ENCODE measurements around the gene CFAP46.

Gene CFAP46

DNA sequence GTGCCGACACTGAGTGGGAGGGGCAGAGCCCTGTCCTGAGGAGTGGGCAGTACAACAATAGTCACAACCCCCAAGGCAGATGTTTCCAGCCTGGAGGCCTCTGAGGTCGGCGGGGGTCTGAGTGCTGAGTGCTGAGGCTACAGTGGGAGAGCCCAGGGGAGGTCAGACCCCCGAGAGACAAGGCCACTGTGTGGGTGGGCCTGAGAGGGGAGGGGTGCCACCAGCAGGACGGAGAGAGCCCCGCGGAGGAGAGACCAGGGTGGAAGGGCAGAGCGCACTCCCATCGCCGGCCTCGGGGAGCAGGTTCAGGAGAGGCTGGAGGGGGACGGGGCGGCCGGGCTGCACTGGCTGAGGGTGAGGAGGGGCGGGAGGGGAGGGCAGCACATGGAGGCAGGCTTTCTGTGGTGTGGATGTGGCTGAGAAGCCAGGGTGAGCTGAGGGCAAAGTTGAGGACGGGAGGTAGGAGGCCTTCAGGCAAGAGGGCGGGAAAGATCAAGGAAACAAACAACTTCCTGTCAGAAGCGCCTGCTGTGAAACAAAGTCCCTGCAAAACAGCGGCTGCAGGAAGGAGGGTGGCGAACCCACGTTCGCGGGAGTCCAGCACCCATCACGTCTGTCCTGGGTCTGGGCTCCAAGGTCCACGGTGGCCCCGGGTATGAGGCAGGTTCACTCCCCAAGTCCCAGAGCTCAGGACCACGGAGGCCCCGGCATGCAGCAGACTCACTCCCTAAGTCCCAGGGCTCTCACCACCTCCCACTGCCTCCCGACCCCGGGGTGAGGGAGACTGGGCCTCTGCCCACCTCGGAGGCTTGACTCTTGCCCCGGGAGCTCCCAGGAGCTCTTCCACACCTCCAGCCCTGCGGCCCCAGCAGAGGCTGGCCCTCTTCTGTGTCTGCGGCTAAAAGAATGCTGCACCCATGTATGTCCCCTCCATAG lies 79.6 kb downstream of the CFAP46 start:
- no peaks in the 10 kb centered on the region for H3K4me1 ChIP-seq (ENCODE audit: control insufficient read depth, insufficient read depth, low read length)
- H3K36me3 ChIP-seq (ENCODE audit: control insufficient read depth, insufficient read depth, low read length), result no peaks in the 10 kb centered on the region
- no peak overlapping the region for H3K4me3 ChIP-seq (ENCODE audit: low read length)
- H3K27me3 ChIP-seq (ENCODE audit: control insufficient read depth, insufficient read depth, low read length), result peaks cover 10% of the 10 kb centered on the region
- no peak overlapping the region for H3K9ac ChIP-seq (ENCODE audit: low read length)
- no peak overlapping the region for H3K27ac ChIP-seq (ENCODE audit: low read depth, low read length)

DNA sequence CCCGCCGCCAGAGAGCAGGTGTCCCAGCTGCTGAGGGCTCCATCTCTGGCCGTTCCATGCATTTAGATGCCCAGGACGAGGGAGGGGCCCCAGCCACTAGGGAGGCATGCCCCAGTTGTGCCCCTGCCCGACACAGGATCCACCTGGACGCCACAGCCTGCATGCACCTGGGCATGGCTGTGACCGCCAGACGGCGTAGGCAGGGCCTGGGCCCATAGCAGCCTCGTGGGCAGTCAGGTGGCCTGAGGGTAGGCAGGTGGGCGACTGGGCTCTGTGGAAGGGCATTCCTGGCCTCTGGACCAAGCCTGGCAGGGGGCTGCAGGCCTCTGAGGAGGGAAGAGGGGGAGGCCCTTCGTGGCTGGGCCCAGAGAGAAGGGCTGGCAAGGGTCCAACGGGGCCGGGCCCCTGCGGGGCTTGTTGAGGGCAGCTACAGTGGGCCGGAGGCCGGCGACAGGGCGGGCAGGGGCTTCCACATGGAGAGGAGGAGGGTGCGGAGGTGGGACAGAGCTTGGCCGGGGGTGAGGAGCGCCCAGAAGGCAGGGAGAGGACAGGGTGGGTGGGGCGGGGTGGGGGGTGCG lies 80.4 kb downstream of the CFAP46 start:
- Histone ChIP-seq H3K27ac (ENCODE audit: low read depth, low read length) (no peak overlapping the region), H3K4me3 (ENCODE audit: low read length) (no peak overlapping the region), H3K9ac (ENCODE audit: low read length) (no peak overlapping the region), H3K36me3 (ENCODE audit: control insufficient read depth, insufficient read depth, low read length) (no peaks in the 10 kb centered on the region), H3K27me3 (ENCODE audit: control insufficient read depth, insufficient read depth, low read length) (peaks cover 10% of the 10 kb centered on the region), H3K4me1 (ENCODE audit: control insufficient read depth, insufficient read depth, low read length) (no peaks in the 10 kb centered on the region)

DNA sequence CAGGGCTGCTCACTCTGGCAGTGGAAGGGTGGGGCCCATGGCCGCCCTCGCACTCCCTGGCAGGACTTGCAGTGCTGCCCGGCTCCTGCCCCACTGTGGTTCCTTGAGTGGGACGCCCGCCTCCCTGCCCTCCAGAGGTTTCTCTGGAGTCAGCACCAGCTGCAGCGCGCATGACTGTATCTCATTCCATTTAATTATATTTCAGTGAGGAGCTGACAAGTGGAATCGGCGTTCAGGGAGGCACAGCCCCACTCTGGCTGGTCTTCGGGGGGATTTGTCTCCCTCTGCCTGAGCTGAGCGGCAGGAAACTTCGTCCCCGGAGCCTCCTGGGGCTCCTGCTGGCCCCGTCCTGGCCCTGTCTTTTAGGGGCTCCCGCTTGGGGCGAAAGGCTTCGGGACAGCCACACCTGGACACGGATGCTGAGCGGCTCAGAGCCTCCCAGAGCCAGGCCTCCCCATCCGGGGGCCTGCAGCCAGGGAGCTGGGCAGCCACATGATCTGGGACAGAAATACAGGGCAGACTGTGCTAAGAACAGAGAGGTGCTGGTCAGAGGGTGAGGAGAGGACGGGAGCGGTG lies 81.2 kb downstream of the CFAP46 start:
- peaks cover 10% of the 10 kb centered on the region for H3K27me3 ChIP-seq (ENCODE audit: control insufficient read depth, insufficient read depth, low read length)
- no peak overlapping the region for H3K9ac ChIP-seq (ENCODE audit: low read length)
- H3K27ac ChIP-seq (ENCODE audit: low read depth, low read length), result no peak overlapping the region
- H3K4me1 ChIP-seq (ENCODE audit: control insufficient read depth, insufficient read depth, low read length), result no peaks in the 10 kb centered on the region
- no peaks in the 10 kb centered on the region for H3K36me3 ChIP-seq (ENCODE audit: control insufficient read depth, insufficient read depth, low read length)
- H3K4me3 ChIP-seq (ENCODE audit: low read length), result no peak overlapping the region

DNA sequence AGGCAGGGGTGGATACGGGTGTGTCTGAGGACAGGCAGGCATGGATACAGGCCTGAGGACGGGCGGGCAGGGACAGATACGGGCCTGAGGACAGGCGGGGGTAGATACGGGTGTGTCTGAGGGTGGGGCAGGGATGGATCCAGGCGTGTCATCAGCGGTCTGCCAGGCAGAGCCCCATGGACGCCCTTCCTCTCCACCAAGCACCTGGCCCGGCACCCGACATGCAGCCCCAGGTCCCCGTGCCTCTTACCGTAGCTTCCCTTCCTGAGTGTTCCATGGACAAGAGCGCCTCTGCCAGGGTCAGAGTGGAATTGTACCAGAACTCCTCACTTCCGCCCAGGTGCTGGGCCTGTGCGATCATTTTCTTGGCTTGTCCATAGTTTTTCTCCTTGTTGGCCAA lies 81.8 kb downstream of the CFAP46 start:
- no peak overlapping the region for H3K9ac ChIP-seq (ENCODE audit: low read length)
- H3K27ac ChIP-seq (ENCODE audit: low read depth, low read length), result no peak overlapping the region
- no peaks in the 10 kb centered on the region for H3K4me1 ChIP-seq (ENCODE audit: control insufficient read depth, insufficient read depth, low read length)
- no peaks in the 10 kb centered on the region for H3K36me3 ChIP-seq (ENCODE audit: control insufficient read depth, insufficient read depth, low read length)
- no peak overlapping the region for H3K4me3 ChIP-seq (ENCODE audit: low read length)
- peaks cover 7% of the 10 kb centered on the region for H3K27me3 ChIP-seq (ENCODE audit: control insufficient read depth, insufficient read depth, low read length)

DNA sequence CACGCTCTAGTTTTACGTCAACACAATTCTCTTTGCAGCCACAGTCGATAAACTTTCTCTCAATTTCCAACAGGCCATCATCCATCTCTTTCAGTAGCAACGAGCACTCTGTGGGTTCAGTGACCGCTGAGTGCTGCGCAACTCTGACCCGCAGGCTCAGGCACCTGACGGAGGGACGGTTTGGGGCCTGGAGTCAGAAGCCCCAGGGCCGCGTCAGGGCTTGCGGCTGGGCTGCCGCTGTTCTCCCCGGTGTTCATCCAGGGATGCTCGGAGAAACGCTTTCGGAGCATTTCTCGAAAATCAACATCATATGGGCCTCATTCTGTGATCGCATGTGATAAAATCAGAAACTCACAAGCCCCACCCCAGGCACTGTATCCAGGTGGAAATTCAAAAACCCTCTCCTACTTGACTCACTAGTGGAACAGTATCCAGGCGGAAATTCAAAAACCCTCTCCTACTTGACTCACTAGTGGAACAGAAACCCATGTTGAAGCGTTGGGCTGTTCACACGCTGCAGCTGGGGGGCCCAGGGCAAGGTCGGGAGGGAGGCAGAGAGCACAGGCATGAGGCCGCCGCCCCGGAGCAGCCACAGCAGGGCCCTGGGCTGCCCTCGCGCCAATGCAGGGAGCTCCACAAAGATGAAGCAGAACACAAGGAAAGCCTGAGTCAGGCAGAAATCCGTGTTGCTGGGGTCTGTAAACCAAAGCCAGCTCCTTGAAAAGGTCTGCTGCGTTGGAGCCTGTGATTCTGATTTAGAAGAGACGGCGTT lies 83.1 kb downstream of the CFAP46 start:
- Histone ChIP-seq H3K27ac (ENCODE audit: low read depth, low read length) (no peak overlapping the region), H3K9ac (ENCODE audit: low read length) (no peak overlapping the region), H3K36me3 (ENCODE audit: control insufficient read depth, insufficient read depth, low read length) (no peaks in the 10 kb centered on the region), H3K4me3 (ENCODE audit: low read length) (no peak overlapping the region), H3K27me3 (ENCODE audit: control insufficient read depth, insufficient read depth, low read length) (no peaks in the 10 kb centered on the region), H3K4me1 (ENCODE audit: control insufficient read depth, insufficient read depth, low read length) (no peaks in the 10 kb centered on the region)

DNA sequence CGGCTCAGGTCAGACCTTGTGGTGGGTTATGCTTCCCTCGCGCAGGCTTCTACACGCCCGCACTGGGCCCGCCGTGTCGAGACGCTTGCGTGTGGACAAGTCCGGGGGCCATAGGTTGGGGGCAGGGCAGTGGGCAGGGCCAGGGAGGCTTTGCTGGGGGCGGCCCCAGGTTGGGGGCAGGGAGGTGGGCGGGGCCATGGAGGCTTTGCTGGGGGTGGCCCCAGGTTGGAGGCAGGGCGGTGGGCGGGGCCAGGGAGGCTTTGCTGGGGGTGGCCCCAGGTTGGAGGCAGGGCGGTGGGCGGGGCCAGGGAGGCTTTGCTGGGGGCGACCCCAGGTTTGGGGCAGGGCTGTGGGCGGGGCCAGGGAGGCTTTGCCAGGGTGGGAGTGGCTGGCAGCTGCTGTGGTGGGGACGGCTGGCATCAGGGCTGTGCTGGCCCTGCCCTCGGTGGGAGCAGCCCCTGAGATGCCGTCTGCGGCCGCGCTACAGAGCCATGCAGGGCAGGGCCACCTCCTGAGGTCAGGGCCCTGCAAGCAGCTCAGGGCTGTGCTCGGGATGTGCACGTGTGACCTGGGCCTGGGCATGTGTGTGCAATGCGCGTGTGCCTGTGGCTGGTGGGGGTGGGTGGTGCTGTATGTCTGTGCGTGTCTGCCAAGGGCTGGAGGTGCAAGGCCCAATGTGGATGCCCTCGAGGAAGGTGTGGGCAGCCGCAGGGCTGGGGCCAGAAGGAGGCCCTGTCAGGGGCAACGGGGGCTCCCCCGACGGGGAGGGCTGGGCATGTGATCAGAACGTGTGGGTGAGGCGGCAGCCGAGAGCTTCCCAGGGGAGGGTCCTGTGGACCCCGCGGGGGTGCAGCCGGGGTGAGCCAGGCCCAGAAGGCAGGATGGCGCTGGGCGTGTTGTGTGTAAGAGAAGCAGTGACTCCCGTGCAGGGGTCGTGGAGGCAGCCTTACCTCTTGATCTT lies 84.0 kb downstream of the CFAP46 start:
- Histone ChIP-seq H3K4me3 (ENCODE audit: low read length) (no peak overlapping the region), H3K27ac (ENCODE audit: low read depth, low read length) (no peak overlapping the region), H3K27me3 (ENCODE audit: control insufficient read depth, insufficient read depth, low read length) (no peaks in the 10 kb centered on the region), H3K4me1 (ENCODE audit: control insufficient read depth, insufficient read depth, low read length) (no peaks in the 10 kb centered on the region), H3K36me3 (ENCODE audit: control insufficient read depth, insufficient read depth, low read length) (no peaks in the 10 kb centered on the region), H3K9ac (ENCODE audit: low read length) (no peak overlapping the region)

DNA sequence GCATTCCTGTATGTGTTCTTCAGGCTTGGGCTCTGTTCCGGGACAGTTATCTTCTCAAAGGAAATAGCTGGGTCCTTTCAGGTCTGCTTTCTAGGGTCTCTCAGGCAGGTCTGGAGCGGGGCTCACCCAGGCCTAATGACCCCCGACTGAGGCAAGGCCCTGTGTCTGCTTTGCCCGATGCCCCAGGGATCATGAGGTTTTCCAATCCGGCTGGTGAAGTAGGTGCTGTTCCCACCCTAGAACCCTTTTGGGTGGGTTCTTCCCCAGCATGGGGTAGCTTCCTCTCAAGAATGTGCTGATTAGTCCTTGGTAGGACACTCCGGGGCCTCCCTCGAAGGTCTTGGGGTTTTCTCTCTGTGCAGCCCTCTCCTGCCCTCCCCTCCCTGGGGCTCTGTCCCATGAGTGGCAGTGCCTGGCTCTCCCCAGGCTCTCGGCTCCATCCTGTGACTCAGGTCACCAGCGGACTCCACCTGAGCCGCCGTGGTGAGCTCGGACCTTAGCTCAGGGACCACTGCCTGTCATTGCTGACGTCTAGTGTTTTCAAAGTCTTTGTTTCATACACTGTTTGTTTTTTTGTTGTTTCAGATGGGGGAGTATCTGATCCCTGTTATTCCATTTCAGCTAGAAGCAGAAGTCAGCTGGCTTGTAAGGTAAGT lies 85.4 kb downstream of the CFAP46 start:
- no peaks in the 10 kb centered on the region for H3K4me1 ChIP-seq (ENCODE audit: control insufficient read depth, insufficient read depth, low read length)
- no peak overlapping the region for H3K9ac ChIP-seq (ENCODE audit: low read length)
- H3K36me3 ChIP-seq (ENCODE audit: control insufficient read depth, insufficient read depth, low read length), result no peaks in the 10 kb centered on the region
- no peak overlapping the region for H3K27ac ChIP-seq (ENCODE audit: low read depth, low read length)
- no peak overlapping the region for H3K4me3 ChIP-seq (ENCODE audit: low read length)
- H3K27me3 ChIP-seq (ENCODE audit: control insufficient read depth, insufficient read depth, low read length), result no peaks in the 10 kb centered on the region

DNA sequence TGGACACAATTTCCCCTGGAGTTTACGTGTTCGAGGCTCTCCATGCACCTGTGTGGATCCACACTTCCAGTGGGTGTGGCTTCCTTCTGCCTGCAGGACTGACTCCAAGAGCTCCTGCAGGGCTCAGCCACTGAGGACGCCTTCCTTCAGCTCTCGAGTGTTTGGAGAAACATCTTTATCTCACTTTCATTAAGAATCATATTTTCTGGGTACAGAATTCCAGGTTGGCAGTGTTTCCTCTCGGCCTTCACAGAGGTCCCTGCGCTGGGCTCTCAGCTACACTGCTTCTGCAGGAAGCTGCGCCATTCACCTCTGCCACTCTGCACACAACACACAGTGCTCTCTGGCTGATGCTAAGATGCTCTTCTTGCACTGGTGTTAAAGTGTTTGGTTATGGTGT lies 86.5 kb downstream of the CFAP46 start:
- no peaks in the 10 kb centered on the region for H3K27me3 ChIP-seq (ENCODE audit: control insufficient read depth, insufficient read depth, low read length)
- H3K36me3 ChIP-seq (ENCODE audit: control insufficient read depth, insufficient read depth, low read length), result no peaks in the 10 kb centered on the region
- no peak overlapping the region for H3K4me3 ChIP-seq (ENCODE audit: low read length)
- H3K4me1 ChIP-seq (ENCODE audit: control insufficient read depth, insufficient read depth, low read length), result no peaks in the 10 kb centered on the region
- H3K27ac ChIP-seq (ENCODE audit: low read depth, low read length), result no peak overlapping the region
- no peak overlapping the region for H3K9ac ChIP-seq (ENCODE audit: low read length)

DNA sequence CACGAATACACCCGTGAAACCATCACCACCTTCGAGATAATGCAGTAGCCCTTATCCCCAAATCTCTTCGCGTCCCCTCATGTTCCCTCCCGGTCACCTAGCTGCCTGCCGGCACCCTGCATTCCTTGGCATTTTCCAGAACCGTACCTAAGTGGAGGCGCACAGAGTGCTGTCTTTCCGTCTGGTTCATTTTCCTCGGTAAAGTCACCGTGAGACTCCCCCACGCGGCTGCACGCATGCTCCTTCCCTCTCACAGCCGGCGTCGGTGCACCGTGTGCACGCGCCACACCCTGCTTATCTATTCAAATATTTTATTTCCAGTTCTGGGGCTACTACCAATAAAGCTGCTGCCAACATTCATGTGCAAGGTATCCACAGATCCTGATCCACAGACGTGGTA lies 90.9 kb downstream of the CFAP46 start:
- no peaks in the 10 kb centered on the region for H3K36me3 ChIP-seq (ENCODE audit: control insufficient read depth, insufficient read depth, low read length)

DNA sequence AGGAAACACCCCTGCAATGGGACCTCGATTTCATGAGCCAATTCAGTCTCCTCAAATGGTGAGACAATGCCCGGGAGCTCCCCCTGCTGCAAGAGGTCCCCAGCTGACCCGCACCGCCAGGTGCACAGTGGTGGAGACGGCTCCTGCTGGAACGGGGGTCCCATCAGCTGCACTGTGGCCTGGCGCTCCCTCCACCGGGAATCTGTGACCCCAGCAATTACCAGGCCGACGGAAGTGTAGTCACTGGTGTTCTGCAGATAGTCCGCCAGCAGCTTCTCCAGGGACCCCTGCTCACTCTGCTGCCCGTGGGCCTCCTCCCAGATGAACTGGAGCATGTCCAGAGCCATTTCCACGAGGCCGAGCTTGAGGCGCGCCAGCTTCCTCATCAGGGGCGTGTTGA lies 91.5 kb downstream of the CFAP46 start:
- H3K4me3 ChIP-seq (ENCODE audit: low read length), result no peak overlapping the region
- H3K27ac ChIP-seq (ENCODE audit: low read depth, low read length), result no peak overlapping the region
- peaks cover 2% of the 10 kb centered on the region for H3K27me3 ChIP-seq (ENCODE audit: control insufficient read depth, insufficient read depth, low read length)
- no peaks in the 10 kb centered on the region for H3K4me1 ChIP-seq (ENCODE audit: control insufficient read depth, insufficient read depth, low read length)
- H3K9ac ChIP-seq (ENCODE audit: low read length), result no peak overlapping the region
- no peaks in the 10 kb centered on the region for H3K36me3 ChIP-seq (ENCODE audit: control insufficient read depth, insufficient read depth, low read length)

More for the DNA sequence above, 90.9 kb downstream of the CFAP46 start:
- peaks cover 2% of the 10 kb centered on the region for H3K27me3 ChIP-seq (ENCODE audit: control insufficient read depth, insufficient read depth, low read length)
- no peak overlapping the region for H3K4me3 ChIP-seq (ENCODE audit: low read length)
- no peak overlapping the region for H3K9ac ChIP-seq (ENCODE audit: low read length)
- no peak overlapping the region for H3K27ac ChIP-seq (ENCODE audit: low read depth, low read length)
- no peaks in the 10 kb centered on the region for H3K4me1 ChIP-seq (ENCODE audit: control insufficient read depth, insufficient read depth, low read length)

DNA sequence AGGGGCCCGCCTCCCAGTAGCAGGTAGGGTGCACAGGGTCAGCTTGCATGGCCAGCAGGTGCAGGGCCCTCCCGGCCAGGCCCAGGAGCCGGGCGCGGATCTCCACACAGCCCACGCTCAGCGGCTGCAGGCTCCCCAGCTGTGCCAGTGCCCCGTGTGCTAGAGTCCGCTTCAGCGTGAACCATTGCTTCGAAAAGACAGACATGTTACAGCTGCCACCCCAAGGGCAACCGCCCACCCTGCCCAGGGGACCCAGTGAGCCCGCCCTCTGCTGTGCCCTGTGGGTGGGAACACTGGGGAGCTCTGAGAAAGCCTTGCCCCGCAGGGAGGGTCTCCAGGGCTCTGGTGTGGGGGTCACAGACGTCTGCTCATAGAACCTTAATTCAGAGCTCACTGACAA lies 92.1 kb downstream of the CFAP46 start:
- H3K36me3 ChIP-seq (ENCODE audit: control insufficient read depth, insufficient read depth, low read length), result no peaks in the 10 kb centered on the region
- H3K4me1 ChIP-seq (ENCODE audit: control insufficient read depth, insufficient read depth, low read length), result no peaks in the 10 kb centered on the region
- no peak overlapping the region for H3K27ac ChIP-seq (ENCODE audit: low read depth, low read length)
- H3K9ac ChIP-seq (ENCODE audit: low read length), result no peak overlapping the region
- peaks cover 2% of the 10 kb centered on the region for H3K27me3 ChIP-seq (ENCODE audit: control insufficient read depth, insufficient read depth, low read length)
- no peak overlapping the region for H3K4me3 ChIP-seq (ENCODE audit: low read length)
